Neuron (in vitro differentiated cells): ENCODE results near the gene ATF7.
"Not testable (repeated sequence)": the region's sequence is repeated elsewhere in the genome, so short reads cannot be mapped to it uniquely, and the experiment has no call there.

Experiments used
- H2AFZ ChIP-seq: one replicate; pipeline ENCODE4 v1.6.1; 2013; ENCODE audit warnings: low read depth, mild to moderate bottlenecking, inconsistent platforms, low read length, moderate library complexity
- H3K27me3 ChIP-seq: one replicate; pipeline ENCODE4 v1.6.1; 2013; ENCODE audit warnings: low read length; ENCODE audit not compliant: insufficient read depth
- H3K36me3 ChIP-seq: one replicate; pipeline ENCODE4 v1.6.1; 2013; ENCODE audit warnings: low read length; ENCODE audit not compliant: insufficient read depth
- H3K4me1 ChIP-seq: one replicate; pipeline ENCODE4 v1.6.1; 2013; ENCODE audit warnings: low read length; ENCODE audit not compliant: insufficient read depth
- H3K4me3 ChIP-seq: 2 replicates; pipeline ENCODE4 v1.5.1; 2013; ENCODE audit warnings: mild to moderate bottlenecking, low read length, moderate library complexity
- H3K9me3 ChIP-seq: one replicate; pipeline ENCODE4 v1.6.1; 2013; ENCODE audit warnings: low read length

The ATF7 gene

GRCh38 chr12:53601296-53601847 is 24.8 kb downstream of the ATF7 start:
- H3K36me3 ChIP-seq, result peaks cover 17% of the 10 kb centered on the region
- H3K9me3 ChIP-seq, result peaks cover 2% of the 10 kb centered on the region
- H3K27me3 ChIP-seq, result no peaks in the 10 kb centered on the region
- peaks cover 16% of the 10 kb centered on the region for H3K4me1 ChIP-seq
- no peak overlapping the region for H2AFZ ChIP-seq
- H3K4me3 ChIP-seq, result no peak overlapping the region

DNA sequence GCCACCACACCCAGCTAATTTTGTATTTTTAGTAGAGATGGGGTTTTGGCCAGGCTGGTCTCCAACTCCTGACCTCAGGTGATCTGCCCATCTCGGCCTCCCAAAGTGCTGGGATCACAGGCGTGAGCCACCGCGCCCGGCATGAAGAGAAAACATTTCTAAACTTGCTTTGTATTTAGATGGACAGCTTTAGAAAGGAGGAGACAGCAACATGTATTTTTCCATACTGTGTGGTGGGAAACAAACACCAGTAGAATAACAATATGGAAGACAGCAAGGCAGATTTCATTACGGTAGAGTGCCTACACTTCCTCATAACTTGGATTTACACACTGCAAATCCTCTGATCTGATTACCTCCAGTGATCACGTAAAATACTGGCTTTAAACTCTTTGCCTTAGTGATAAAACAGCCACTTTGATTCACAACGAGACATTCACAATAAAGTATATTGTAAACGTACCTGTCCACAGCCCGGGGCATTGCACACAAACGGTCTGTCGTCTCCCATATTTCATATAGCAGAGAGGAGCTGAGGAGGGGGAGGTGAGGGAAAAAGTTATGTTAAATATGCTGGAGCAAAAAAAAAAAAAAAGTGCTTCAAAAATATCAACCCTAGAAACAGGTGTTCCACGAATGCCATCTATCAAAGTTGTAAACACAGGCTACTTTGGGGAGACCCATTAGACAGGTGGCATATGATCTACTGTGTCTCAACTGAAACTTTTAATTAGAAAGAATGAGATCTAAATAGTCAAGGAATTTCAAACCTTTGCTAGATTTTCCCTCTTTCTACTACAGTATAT is 25.5 kb downstream of the ATF7 start:
- peaks cover 2% of the 10 kb centered on the region for H3K9me3 ChIP-seq
- peaks cover 16% of the 10 kb centered on the region for H3K4me1 ChIP-seq
- no peak overlapping the region for H2AFZ ChIP-seq

DNA sequence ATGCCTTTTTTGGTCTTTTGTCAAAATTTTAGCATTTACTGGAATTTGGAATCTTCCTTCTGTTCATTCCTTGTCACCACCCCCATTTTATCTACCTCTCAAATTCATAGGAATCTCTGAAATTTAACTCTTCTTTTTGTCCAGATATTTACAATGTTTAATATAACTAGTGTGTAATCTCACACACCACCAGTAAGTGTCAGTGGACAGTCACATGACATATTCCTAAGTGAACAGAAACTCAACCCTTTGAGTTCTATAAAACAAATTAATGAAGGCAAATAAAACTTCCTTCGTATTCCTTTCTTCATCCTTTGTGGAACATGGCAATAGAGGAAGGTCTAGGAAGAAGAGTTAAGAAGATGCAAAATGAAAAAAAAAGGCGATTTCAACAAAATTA is 26.6 kb downstream of the ATF7 start:
- Histone ChIP-seq H3K4me1 (peaks cover 16% of the 10 kb centered on the region), H2AFZ (no peak overlapping the region), H3K27me3 (no peaks in the 10 kb centered on the region), H3K9me3 (peaks cover 2% of the 10 kb centered on the region), H3K4me3 (no peak overlapping the region), H3K36me3 (peaks cover 17% of the 10 kb centered on the region)

More for the DNA sequence above, 25.5 kb downstream of the ATF7 start:
- H3K4me3 ChIP-seq, result no peak overlapping the region
- no peaks in the 10 kb centered on the region for H3K27me3 ChIP-seq
- peaks cover 17% of the 10 kb centered on the region for H3K36me3 ChIP-seq

DNA sequence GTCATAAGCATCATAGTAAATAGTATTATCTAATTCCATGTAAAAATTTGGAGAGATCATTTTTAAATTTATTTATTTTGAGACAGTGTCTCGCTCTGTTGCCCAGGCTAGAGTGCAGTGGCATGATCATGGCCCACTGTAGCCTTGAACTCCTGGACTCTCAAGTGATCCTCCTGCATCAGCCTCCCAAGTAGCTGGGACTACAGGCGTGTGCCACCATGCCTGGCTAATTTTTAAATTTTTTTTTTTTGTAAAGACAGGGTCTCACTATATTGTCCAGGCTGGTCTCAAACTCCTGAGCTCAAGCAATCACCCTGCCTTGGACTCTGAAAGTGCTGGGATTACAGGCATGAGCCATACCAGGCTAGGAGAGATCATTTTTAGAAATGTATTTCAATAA is 27.2 kb downstream of the ATF7 start:
- H3K9me3 ChIP-seq, H3K4me3 ChIP-seq, H2AFZ ChIP-seq, H3K27me3 ChIP-seq: not testable (repeated sequence)
- Histone ChIP-seq H3K4me1 (peaks cover 15% of the 10 kb centered on the region), H3K36me3 (peaks cover 17% of the 10 kb centered on the region)

DNA sequence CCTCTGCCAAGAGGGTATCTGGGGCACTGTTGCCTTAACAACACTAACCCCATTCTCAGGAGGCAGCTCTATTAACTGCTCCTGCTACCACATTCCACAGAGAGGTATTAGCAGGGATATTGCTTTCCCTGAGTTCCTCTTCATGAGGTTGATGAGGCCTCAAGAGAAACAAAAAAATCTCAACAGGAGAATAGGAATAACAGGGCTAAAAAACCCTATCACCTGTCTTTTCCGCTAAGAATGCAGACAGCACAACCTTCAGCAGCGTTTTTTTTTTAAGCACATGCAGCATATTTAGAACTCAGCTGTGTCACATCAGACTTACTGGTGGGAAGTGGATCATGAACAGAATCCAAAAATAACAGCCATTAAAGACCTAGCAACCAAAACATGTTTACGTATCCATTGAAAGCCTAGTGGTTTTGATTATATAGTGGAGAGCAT is 29.2 kb downstream of the ATF7 start:
- H3K4me1 ChIP-seq, result peaks cover 14% of the 10 kb centered on the region
- H3K27me3 ChIP-seq, result no peaks in the 10 kb centered on the region
- peaks cover 2% of the 10 kb centered on the region for H3K9me3 ChIP-seq
- no peak overlapping the region for H2AFZ ChIP-seq
- H3K4me3 ChIP-seq, result no peak overlapping the region
- H3K36me3 ChIP-seq, result peaks cover 17% of the 10 kb centered on the region

GRCh38 chr12:53594897-53595615 is 31.1 kb downstream of the ATF7 start:
- peaks cover 22% of the 10 kb centered on the region for H3K4me1 ChIP-seq
- H3K9me3 ChIP-seq, result no peaks in the 10 kb centered on the region
- H3K4me3 ChIP-seq, result no peak overlapping the region
- H3K36me3 ChIP-seq, result peaks cover 11% of the 10 kb centered on the region
- no peak overlapping the region for H2AFZ ChIP-seq
- no peaks in the 10 kb centered on the region for H3K27me3 ChIP-seq

DNA sequence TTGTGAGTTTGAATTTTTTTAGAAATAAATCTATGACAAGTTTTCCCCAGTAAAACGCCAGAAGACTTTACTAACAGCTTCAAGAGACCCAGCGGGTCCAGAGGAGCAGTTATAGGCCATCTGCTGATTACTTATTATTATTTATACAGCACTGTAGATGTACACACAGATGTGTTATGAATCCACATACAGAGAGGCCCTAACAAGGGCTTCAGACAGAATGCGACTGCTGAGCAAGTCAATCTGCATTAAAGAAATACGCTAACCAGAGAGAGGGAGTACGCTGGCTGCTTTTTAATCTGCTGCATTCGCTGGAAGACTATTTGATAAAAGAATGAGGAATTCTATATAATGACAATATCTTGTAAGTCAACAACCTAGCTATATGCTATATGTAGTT is 32.5 kb downstream of the ATF7 start:
- no peak overlapping the region for H2AFZ ChIP-seq
- no peaks in the 10 kb centered on the region for H3K9me3 ChIP-seq
- H3K36me3 ChIP-seq, result peaks cover 4% of the 10 kb centered on the region
- H3K27me3 ChIP-seq, result no peaks in the 10 kb centered on the region
- H3K4me3 ChIP-seq, result no peak overlapping the region
- H3K4me1 ChIP-seq, result peaks cover 22% of the 10 kb centered on the region

DNA sequence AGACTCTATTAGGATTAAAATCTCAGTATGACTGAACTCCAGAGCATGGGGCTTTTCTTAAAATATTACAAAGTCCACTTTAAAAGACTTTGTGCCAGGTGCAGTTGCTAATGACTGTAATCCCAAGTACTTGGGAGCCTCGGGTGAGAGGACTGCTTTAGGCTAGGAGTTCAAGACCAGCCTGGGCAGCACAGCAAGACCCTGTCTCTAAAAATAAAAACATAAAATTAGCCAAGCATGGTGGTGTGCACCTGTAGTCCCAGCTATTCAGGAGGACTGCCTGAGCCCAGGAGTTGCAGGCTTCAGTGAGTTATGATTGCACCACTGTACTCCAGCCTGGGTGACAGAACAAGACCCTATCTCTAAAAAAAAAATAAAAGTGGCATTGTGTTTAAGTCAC is 33.2 kb downstream of the ATF7 start:
- Histone ChIP-seq H3K9me3 (no peaks in the 10 kb centered on the region), H3K4me1 (peaks cover 22% of the 10 kb centered on the region), H3K4me3 (no peak overlapping the region), H3K27me3 (no peaks in the 10 kb centered on the region), H2AFZ (no peak overlapping the region), H3K36me3 (peaks cover under 1% of the 10 kb centered on the region)

- Histone ChIP-seq H3K36me3 (no peaks in the 10 kb centered on the region), H3K4me3 (no peak overlapping the region), H3K9me3 (no peaks in the 10 kb centered on the region)
Measured at GRCh38 chr12:53592426-53592825, 33.8 kb downstream of the ATF7 start.

DNA sequence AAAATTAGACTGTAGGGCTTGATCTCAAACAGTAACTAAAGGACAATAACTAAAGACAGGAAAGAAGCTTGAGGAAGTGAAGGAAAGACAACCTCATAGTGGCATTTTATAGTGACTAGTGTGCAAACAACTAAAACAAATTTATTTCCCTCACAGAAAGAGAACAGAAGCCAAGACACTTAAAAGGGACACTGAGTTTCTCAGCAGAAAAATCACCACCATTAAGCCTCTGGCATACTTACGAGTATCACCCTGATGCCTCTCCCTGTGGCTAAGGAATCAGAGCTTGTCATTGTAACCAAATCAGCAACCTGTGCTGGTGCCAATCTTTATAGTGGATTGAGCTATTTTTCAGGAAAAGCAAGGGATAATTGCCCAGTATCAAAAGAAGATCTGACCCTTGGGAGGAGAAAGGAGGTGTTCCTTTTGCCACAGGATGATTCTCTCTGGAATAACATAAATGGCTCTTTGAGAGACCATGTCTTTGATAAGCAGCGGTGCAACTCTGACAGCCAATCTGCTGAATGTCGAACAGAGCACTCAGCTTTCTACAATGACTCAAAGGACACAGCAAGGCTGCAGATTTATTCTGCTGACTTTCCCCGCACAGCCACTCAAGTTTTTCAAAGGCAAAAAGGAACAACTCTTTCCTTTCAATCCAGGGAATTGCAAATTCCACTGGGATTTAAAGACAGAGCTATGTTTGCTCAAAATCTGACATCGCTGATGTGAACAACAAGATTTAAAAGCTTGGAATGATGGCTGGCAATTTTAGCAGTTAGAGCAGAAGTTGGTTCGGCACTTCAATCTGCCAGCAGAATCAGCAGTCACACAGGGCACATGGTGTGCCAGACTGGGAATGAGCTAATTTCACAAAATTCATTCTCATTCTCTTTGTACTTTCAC is 34.6 kb downstream of the ATF7 start:
- Histone ChIP-seq H3K4me3 (peak overlapping the region; percentile 38), H3K9me3 (no peaks in the 10 kb centered on the region), H3K27me3 (no peaks in the 10 kb centered on the region), H3K36me3 (no peaks in the 10 kb centered on the region), H3K4me1 (peaks cover 22% of the 10 kb centered on the region), H2AFZ (peak overlapping the region; percentile 3)

More at GRCh38 chr12:53592426-53592825, 33.8 kb downstream of the ATF7 start:
- Histone ChIP-seq H2AFZ (peak overlapping the region; percentile 3), H3K27me3 (no peaks in the 10 kb centered on the region), H3K4me1 (peaks cover 22% of the 10 kb centered on the region)

DNA sequence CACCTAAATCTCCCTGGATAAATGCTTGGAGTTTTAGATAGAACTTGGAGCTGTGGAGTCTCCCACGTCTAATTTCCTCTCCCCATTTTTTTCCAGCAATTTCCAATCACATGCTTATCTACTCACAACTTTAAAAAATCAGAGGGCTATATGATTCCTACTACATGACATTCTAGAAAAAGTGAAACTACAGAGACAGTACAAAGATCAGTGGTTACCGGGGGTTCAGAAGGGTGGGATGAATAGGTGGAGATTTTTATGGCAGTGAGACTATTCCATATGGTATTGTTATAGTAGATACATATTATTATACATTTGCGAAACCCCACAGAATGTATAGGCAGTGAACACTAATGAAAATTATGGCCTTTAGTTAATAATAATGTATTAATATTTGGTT is 35.5 kb downstream of the ATF7 start:
- H3K4me3 ChIP-seq, result no peak overlapping the region
- peaks cover 23% of the 10 kb centered on the region for H3K4me1 ChIP-seq
- no peaks in the 10 kb centered on the region for H3K9me3 ChIP-seq
- no peaks in the 10 kb centered on the region for H3K27me3 ChIP-seq
- H2AFZ ChIP-seq, result no peak overlapping the region
- no peaks in the 10 kb centered on the region for H3K36me3 ChIP-seq

GRCh38 chr12:53589915-53590314 is 36.3 kb downstream of the ATF7 start:
- Histone ChIP-seq H2AFZ (no peak overlapping the region), H3K36me3 (no peaks in the 10 kb centered on the region), H3K4me1 (peaks cover 26% of the 10 kb centered on the region), H3K9me3 (no peaks in the 10 kb centered on the region), H3K27me3 (no peaks in the 10 kb centered on the region), H3K4me3 (no peak overlapping the region)
